GM12891 (cell line): ENCODE data around the gene MAT2A.

ENCODE experiments used
- POLR2A ChIP-seq: IDR thresholded peaks from 2 replicates; pipeline ENCODE4 v1.6.1; 2011; ENCODE audit warnings: low read depth, low read length, control low read depth
- POLR2AphosphoS5 ChIP-seq: IDR thresholded peaks from 2 replicates; pipeline ENCODE4 v1.6.1; 2011; ENCODE audit warnings: low read depth, low read length, control low read depth
- SPI1 ChIP-seq: IDR thresholded peaks from 2 replicates; pipeline ENCODE4 v1.6.1; 2011; ENCODE audit warnings: low read depth, low read length, control low read depth
- TAF1 ChIP-seq: IDR thresholded peaks from 2 replicates; pipeline ENCODE4 v1.6.1; 2011; ENCODE audit warnings: low read depth, low read length, control low read depth

DNA sequence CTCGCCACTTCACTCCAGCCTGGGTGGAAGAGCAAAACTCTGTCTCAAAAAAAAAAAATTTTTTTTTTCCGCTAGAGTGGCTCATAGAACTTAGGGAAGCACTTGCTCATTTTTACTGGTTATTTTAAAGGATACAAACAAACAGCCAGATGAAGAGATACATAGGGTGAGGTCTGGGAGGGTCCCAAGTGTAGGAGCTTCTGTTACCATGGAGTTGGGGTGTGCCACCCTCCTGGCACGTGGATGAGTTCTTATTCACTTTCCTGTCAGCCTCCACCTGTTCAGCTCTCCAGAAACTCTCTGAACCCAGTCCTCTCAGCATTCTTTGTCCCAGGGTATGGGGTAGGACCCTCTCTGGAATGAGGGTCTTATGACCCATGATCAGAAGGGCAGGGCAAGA lies 4.9 kb upstream of the MAT2A start:
- no peak for TF ChIP-seq POLR2A
- no peak for TF ChIP-seq TAF1
- no peak for TF ChIP-seq SPI1
- TF ChIP-seq POLR2AphosphoS5, result no peak
